ENCODE measurements around the gene RFC1.

The RFC1 gene

DNA sequence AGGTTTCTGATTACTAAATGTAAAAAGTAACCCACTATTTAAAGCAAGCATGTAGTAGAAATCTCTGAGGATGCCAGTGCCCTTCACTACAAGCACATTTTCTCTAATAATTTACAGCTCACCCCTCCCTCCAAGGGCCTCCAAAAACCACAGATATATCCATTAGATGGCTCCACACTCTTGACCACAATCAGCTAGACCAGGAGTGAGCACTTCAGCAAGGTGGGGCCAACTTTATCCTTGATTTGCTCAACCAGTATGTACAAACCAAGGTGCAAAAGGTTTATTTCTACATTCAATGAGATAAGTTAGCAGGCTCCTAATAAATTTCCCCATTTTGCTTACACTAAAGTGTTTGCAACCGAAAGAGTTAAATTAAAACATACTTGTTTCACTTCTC lies 35.8 kb downstream of the RFC1 start:
- no peak overlapping the region for H2BK5ac ChIP-seq (ENCODE audit: low read length)
- no peak overlapping the region for H2BK15ac ChIP-seq (ENCODE audit: low read length)
- peaks cover 2 to 26% of the 10 kb centered on the region in 2 donors for H3K36me3 ChIP-seq (replicated peaks in 1 of 2; ENCODE audit: control insufficient read depth in 2 of 2, insufficient read depth in 2 of 2, low read length in 2 of 2)
- H3K9me3 ChIP-seq (replicated peaks in 1 of 2; ENCODE audit: control insufficient read depth in 2 of 2, insufficient read depth in 1 of 2, low read depth in 1 of 2, low read length in 2 of 2): no peaks in the 10 kb centered on the region
- H2AK5ac ChIP-seq (ENCODE audit: low read depth, low read length): no peak overlapping the region
- no CpG with 5 or more reads among the region's 1 CpG for WGBS, 2 donors (ENCODE audit: extremely low coverage in 2 of 2, insufficient read length in 2 of 2, insufficient replicate concordance in 1 of 2)
- no peak overlapping the region for H2BK12ac ChIP-seq (ENCODE audit: low read length)
- H3K27me3 ChIP-seq (ENCODE audit: control insufficient read depth in 3 of 3, insufficient read depth in 3 of 3, low read depth in 1 of 3, low read length in 3 of 3): no peaks in the 10 kb centered on the region
- H2AFZ ChIP-seq (ENCODE audit: low read length): no peak overlapping the region
- no peaks in the 10 kb centered on the region for H3K4me1 ChIP-seq (ENCODE audit: control insufficient read depth in 2 of 2, insufficient read depth in 1 of 2, low read depth in 1 of 2, low read length in 2 of 2)
- no peak overlapping the region for H4K8ac ChIP-seq (ENCODE audit: low read depth, low read length)
- H3K9ac ChIP-seq (ENCODE audit: low read depth, low read length, poor library complexity): no peak overlapping the region
- no peak for DNase-seq (ENCODE audit: low spot score)
- no peak overlapping the region for H3K4ac ChIP-seq (ENCODE audit: low read length)
- H3K23ac ChIP-seq (ENCODE audit: low read depth, low read length, poor library complexity): no peak overlapping the region
- no peak overlapping the region for H3K18ac ChIP-seq (ENCODE audit: low read length)
- H3K79me1 ChIP-seq (ENCODE audit: low read depth, low read length): peaks cover 1% of the 10 kb centered on the region
- no peak overlapping the region for H4K91ac ChIP-seq (ENCODE audit: low read depth, low read length, poor library complexity)
- no peak overlapping the region for H3K14ac ChIP-seq (ENCODE audit: low read length)
- H3K4me3 ChIP-seq (ENCODE audit: low read length in 2 of 2): no peak overlapping the region
- H2BK120ac ChIP-seq (ENCODE audit: low read depth, low read length): no peak overlapping the region
- H3K4me2 ChIP-seq (ENCODE audit: insufficient read depth, low read length, poor library complexity, severe bottlenecking): no peak overlapping the region
- H3K27ac ChIP-seq (replicated peaks; ENCODE audit: low read length): no peak overlapping the region

DNA sequence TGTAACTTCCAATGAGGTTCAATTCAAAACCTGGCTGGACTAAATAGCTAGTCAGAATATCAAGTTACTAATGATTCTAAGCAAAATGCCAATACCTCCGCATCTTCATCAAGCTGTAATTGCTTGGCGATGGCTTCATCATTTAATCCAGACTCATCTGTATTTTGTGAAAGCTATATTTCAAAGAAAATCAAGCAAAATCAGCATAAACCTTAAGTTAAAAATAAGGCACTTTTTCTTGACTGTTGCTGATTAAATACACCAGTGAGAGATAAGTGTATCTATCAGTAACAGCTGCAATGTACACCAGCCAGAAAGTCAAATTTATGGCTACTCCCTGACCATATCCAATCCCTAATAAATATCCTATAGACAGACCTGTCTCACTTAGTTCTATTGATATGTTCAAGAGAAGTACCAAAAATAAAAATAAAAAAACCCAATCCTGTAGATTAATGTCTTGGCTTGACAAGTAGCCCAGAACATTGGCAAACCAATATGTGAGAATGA lies 39.6 kb downstream of the RFC1 start:
- H3K9ac ChIP-seq (ENCODE audit: low read depth, low read length, poor library complexity): no peak overlapping the region
- no CpG with 5 or more reads among the region's 2 CpGs for WGBS, 2 donors (ENCODE audit: extremely low coverage in 2 of 2, insufficient read length in 2 of 2, insufficient replicate concordance in 1 of 2)
- no peak overlapping the region for H2AK5ac ChIP-seq (ENCODE audit: low read depth, low read length)
- no peak overlapping the region for H3K4ac ChIP-seq (ENCODE audit: low read length)
- H2BK5ac ChIP-seq (ENCODE audit: low read length): no peak overlapping the region
- H3K4me3 ChIP-seq (ENCODE audit: low read length in 2 of 2): no peak overlapping the region
- no peaks in the 10 kb centered on the region for H3K27me3 ChIP-seq (ENCODE audit: control insufficient read depth in 3 of 3, insufficient read depth in 3 of 3, low read depth in 1 of 3, low read length in 3 of 3)
- no peak for DNase-seq (ENCODE audit: low spot score)
- no peaks in the 10 kb centered on the region for H3K4me1 ChIP-seq (ENCODE audit: control insufficient read depth in 2 of 2, insufficient read depth in 1 of 2, low read depth in 1 of 2, low read length in 2 of 2)
- H3K14ac ChIP-seq (ENCODE audit: low read length): no peak overlapping the region
- no peak overlapping the region for H3K27ac ChIP-seq (replicated peaks; ENCODE audit: low read length)
- H2BK12ac ChIP-seq (ENCODE audit: low read length): no peak overlapping the region
- H3K9me3 ChIP-seq (replicated peaks in 1 of 2; ENCODE audit: control insufficient read depth in 2 of 2, insufficient read depth in 1 of 2, low read depth in 1 of 2, low read length in 2 of 2): no peaks in the 10 kb centered on the region
- H3K18ac ChIP-seq (ENCODE audit: low read length): no peak overlapping the region
- no peak overlapping the region for H2BK15ac ChIP-seq (ENCODE audit: low read length)
- H4K91ac ChIP-seq (ENCODE audit: low read depth, low read length, poor library complexity): no peak overlapping the region
- H2BK120ac ChIP-seq (ENCODE audit: low read depth, low read length): no peak overlapping the region
- no peak overlapping the region for H3K4me2 ChIP-seq (ENCODE audit: insufficient read depth, low read length, poor library complexity, severe bottlenecking)
- H4K8ac ChIP-seq (ENCODE audit: low read depth, low read length): no peak overlapping the region
- H2AFZ ChIP-seq (ENCODE audit: low read length): no peak overlapping the region
- peaks cover 5 to 64% of the 10 kb centered on the region in 2 donors for H3K36me3 ChIP-seq (replicated peaks in 1 of 2; ENCODE audit: control insufficient read depth in 2 of 2, insufficient read depth in 2 of 2, low read length in 2 of 2)
- H3K23ac ChIP-seq (ENCODE audit: low read depth, low read length, poor library complexity): no peak overlapping the region
- H3K79me1 ChIP-seq (ENCODE audit: low read depth, low read length): peaks cover 1% of the 10 kb centered on the region

DNA sequence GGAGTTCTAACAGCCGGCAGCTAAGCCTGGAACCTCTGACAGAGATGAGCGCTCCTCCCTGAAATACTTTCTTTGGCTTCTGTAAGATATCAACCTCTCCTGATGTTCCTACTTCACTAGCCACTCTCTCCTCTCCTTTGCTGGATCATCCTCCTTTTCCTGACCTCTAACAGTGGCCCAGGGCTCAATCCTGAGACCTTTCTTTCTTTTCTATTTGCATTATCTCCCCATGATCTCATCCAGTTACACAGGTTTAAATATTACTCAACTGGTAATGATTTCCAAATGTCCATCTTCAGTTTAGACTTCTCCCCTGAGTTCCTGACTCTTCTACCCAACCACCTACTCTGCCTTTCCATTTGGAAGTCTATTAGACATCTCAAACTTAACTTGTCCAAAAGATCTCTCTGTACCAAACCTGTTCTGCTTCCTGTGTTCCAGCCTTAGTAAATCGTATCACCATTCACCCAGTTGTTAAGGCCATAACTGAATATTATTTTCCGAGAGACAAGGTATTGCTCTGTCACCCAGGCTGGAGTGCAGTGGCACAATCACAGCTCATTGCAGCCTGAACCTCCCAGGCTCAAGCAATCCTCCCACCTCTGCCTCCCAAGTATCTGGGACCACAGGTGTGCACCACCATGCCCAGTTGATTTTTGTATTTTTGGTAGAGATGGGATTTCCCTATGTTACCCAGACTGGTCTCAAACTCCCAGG lies 41.1 kb downstream of the RFC1 start:
- H3K18ac ChIP-seq (ENCODE audit: low read length): no peak overlapping the region
- H4K8ac ChIP-seq (ENCODE audit: low read depth, low read length): no peak overlapping the region
- WGBS, 2 donors (ENCODE audit: extremely low coverage in 2 of 2, insufficient read length in 2 of 2, insufficient replicate concordance in 1 of 2): no CpG with 5 or more reads among the region's 4 CpGs
- no peak overlapping the region for H2BK12ac ChIP-seq (ENCODE audit: low read length)
- no peak overlapping the region for H3K14ac ChIP-seq (ENCODE audit: low read length)
- no peak overlapping the region for H3K4ac ChIP-seq (ENCODE audit: low read length)
- no peaks in the 10 kb centered on the region for H3K79me1 ChIP-seq (ENCODE audit: low read depth, low read length)
- H2BK5ac ChIP-seq (ENCODE audit: low read length): no peak overlapping the region
- H4K91ac ChIP-seq (ENCODE audit: low read depth, low read length, poor library complexity): no peak overlapping the region
- no peak overlapping the region for H2BK120ac ChIP-seq (ENCODE audit: low read depth, low read length)
- H3K4me3 ChIP-seq (ENCODE audit: low read length in 2 of 2): no peak overlapping the region
- no peak overlapping the region for H3K4me2 ChIP-seq (ENCODE audit: insufficient read depth, low read length, poor library complexity, severe bottlenecking)
- H3K36me3 ChIP-seq (replicated peaks in 1 of 2; ENCODE audit: control insufficient read depth in 2 of 2, insufficient read depth in 2 of 2, low read length in 2 of 2): peaks cover 5 to 79% of the 10 kb centered on the region in 2 donors
- H2AK5ac ChIP-seq (ENCODE audit: low read depth, low read length): no peak overlapping the region
- H2AFZ ChIP-seq (ENCODE audit: low read length): no peak overlapping the region
- no peaks in the 10 kb centered on the region for H3K27me3 ChIP-seq (ENCODE audit: control insufficient read depth in 3 of 3, insufficient read depth in 3 of 3, low read depth in 1 of 3, low read length in 3 of 3)
- H3K27ac ChIP-seq (replicated peaks; ENCODE audit: low read length): no peak overlapping the region
- H3K9me3 ChIP-seq (replicated peaks in 1 of 2; ENCODE audit: control insufficient read depth in 2 of 2, insufficient read depth in 1 of 2, low read depth in 1 of 2, low read length in 2 of 2): no peaks in the 10 kb centered on the region
- DNase-seq (ENCODE audit: low spot score): no peak
- no peaks in the 10 kb centered on the region for H3K4me1 ChIP-seq (ENCODE audit: control insufficient read depth in 2 of 2, insufficient read depth in 1 of 2, low read depth in 1 of 2, low read length in 2 of 2)
- no peak overlapping the region for H3K9ac ChIP-seq (ENCODE audit: low read depth, low read length, poor library complexity)
- H3K23ac ChIP-seq (ENCODE audit: low read depth, low read length, poor library complexity): no peak overlapping the region
- no peak overlapping the region for H2BK15ac ChIP-seq (ENCODE audit: low read length)

DNA sequence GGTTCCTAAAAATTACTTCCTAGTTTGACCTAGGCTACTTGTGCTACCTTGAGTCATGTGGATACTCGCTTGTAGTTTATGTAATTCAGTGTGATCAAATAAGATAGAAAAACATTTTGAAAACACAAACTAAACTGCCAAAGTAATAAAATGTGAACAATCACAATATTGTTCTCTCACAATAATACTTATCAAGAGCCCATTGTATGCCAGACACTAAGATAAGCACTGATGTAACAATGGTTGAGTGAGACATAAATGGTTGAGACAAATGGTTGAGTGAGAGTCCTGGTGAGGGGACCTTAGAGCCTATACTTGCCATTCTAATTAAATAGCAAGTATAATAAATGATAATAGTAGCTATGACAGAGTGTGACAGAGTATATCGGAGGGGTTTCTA lies 41.7 kb downstream of the RFC1 start:
- H3K79me1 ChIP-seq (ENCODE audit: low read depth, low read length): no peaks in the 10 kb centered on the region
- no peak overlapping the region for H3K23ac ChIP-seq (ENCODE audit: low read depth, low read length, poor library complexity)
- H2AFZ ChIP-seq (ENCODE audit: low read length): no peak overlapping the region
- no peak overlapping the region for H3K4me2 ChIP-seq (ENCODE audit: insufficient read depth, low read length, poor library complexity, severe bottlenecking)
- H2BK120ac ChIP-seq (ENCODE audit: low read depth, low read length): no peak overlapping the region
- no peak overlapping the region for H3K4me3 ChIP-seq (ENCODE audit: low read length in 2 of 2)
- H3K27me3 ChIP-seq (ENCODE audit: control insufficient read depth in 3 of 3, insufficient read depth in 3 of 3, low read depth in 1 of 3, low read length in 3 of 3): no peaks in the 10 kb centered on the region
- no peak overlapping the region for H3K27ac ChIP-seq (replicated peaks; ENCODE audit: low read length)
- no peaks in the 10 kb centered on the region for H3K4me1 ChIP-seq (ENCODE audit: control insufficient read depth in 2 of 2, insufficient read depth in 1 of 2, low read depth in 1 of 2, low read length in 2 of 2)
- H4K91ac ChIP-seq (ENCODE audit: low read depth, low read length, poor library complexity): no peak overlapping the region
- no peak overlapping the region for H3K9ac ChIP-seq (ENCODE audit: low read depth, low read length, poor library complexity)
- no peak overlapping the region for H2BK15ac ChIP-seq (ENCODE audit: low read length)
- H2BK12ac ChIP-seq (ENCODE audit: low read length): no peak overlapping the region
- H3K9me3 ChIP-seq (replicated peaks in 1 of 2; ENCODE audit: control insufficient read depth in 2 of 2, insufficient read depth in 1 of 2, low read depth in 1 of 2, low read length in 2 of 2): no peaks in the 10 kb centered on the region
- H3K4ac ChIP-seq (ENCODE audit: low read length): no peak overlapping the region
- H3K14ac ChIP-seq (ENCODE audit: low read length): no peak overlapping the region
- no peak overlapping the region for H2AK5ac ChIP-seq (ENCODE audit: low read depth, low read length)
- H4K8ac ChIP-seq (ENCODE audit: low read depth, low read length): no peak overlapping the region
- peaks cover 5 to 85% of the 10 kb centered on the region in 2 donors for H3K36me3 ChIP-seq (replicated peaks in 1 of 2; ENCODE audit: control insufficient read depth in 2 of 2, insufficient read depth in 2 of 2, low read length in 2 of 2)
- H3K18ac ChIP-seq (ENCODE audit: low read length): no peak overlapping the region
- no CpG with 5 or more reads among the region's 2 CpGs for WGBS, 2 donors (ENCODE audit: extremely low coverage in 2 of 2, insufficient read length in 2 of 2, insufficient replicate concordance in 1 of 2)
- H2BK5ac ChIP-seq (ENCODE audit: low read length): no peak overlapping the region
- DNase-seq (ENCODE audit: low spot score): no peak
